Vagina (tissue), 2 donors: Measurements from ENCODE around the gene TNS3. TPM values are rescaled to one million over a fixed set of nuclear protein-coding genes. Genes with fewer than 3 reads are reported as not detected.

ENCODE experiments used
- DNase-seq, 2 donors: peaks; one replicate each; pipeline ENCODE4 v3.0.0-alpha.2; 2017; ENCODE audit errors: extremely low spot score in 2 of 2
- H3K27ac ChIP-seq: fragments of 200-600 bp; sonication (generic); one replicate; pipeline ENCODE4 v1.5.1; 2019
- H3K27me3 ChIP-seq: fragments of 200-600 bp; sonication (generic); one replicate; pipeline ENCODE4 v1.5.1; 2019
- H3K36me3 ChIP-seq, 2 donors: fragments of 200-600 bp; sonication (generic); one replicate each; pipeline ENCODE4 v1.5.1; 2017 to 2019
- H3K4me1 ChIP-seq: fragments of 200-600 bp; sonication (generic); one replicate; pipeline ENCODE4 v1.5.1; 2019
- H3K4me3 ChIP-seq, 2 donors: fragments of 200-600 bp; sonication (generic); 1 replicate in 1 of 2; 2 replicates in 1 of 2; pipeline ENCODE4 v1.5.1; 2016 to 2019
- H3K9me3 ChIP-seq: fragments of 200-600 bp; sonication (generic); one replicate; pipeline ENCODE4 v1.5.1; 2019
- POLR2A ChIP-seq, 2 donors: fragments of 450-650 bp; IDR thresholded peaks; one replicate each; pipeline ENCODE4 v1.6.1; 2017; ENCODE audit warnings: antibody characterized with exemption in 2 of 2, mild to moderate bottlenecking in 2 of 2, moderate library complexity in 2 of 2
- POLR2AphosphoS5 ChIP-seq, 2 donors: sonication (generic); formaldehyde crosslinking; IDR thresholded peaks; one replicate each; pipeline ENCODE4 v1.9.0; 2017; ENCODE audit warnings: antibody characterized with exemption in 2 of 2, mild to moderate bottlenecking in 2 of 2, low read depth in 1 of 2; ENCODE audit not compliant: insufficient read depth in 1 of 2
- intact Hi-C: fragments of 100-400 bp; cut with DNase I; formaldehyde crosslinking; loops from one replicate; pipeline ENCODE4 v1.15.1; 2023
- total RNA-seq: library from RNA; depleted of rRNA; stranded (reverse); fragments of >200 nt; gene quantifications from one replicate; pipeline ENCODE4 v1.2.3, GENCODE V29; 2016
- TF ChIP-seq, protein P1 (sequence below), 3 experiments: fragments of 450-650 bp in 2 of 3; fragments of 200-600 bp in 1 of 3; sonication (generic) in 1 of 3; IDR thresholded peaks; one replicate each; pipeline ENCODE4 v1.5.1; 2017 to 2019; ENCODE audit warnings: antibody characterized with exemption in 3 of 3, mild to moderate bottlenecking in 2 of 3, moderate library complexity in 2 of 3

TNS3 gene
- total RNA-seq, 1 donor from 2014 or later, result 36.8 TPM

- Histone ChIP-seq H3K4me3 (no peak overlapping the region), H3K27ac (no peak overlapping the region), H3K27me3 (no peaks in the 10 kb centered on the region), H3K9me3 (no peaks in the 10 kb centered on the region), H3K36me3 (no peaks in the 10 kb centered on the region), H3K4me1 (no peaks in the 10 kb centered on the region)
- no peak for DNase-seq
- intact Hi-C loops, result no loop called here
- TF ChIP-seq POLR2A (IDR thresholded peaks at IDR 0.05), result no peak
- TF ChIP-seq POLR2AphosphoS5 (IDR thresholded peaks at IDR 0.05; ENCODE audit: insufficient read depth in 1 of 2, low read depth in 1 of 2), result no peak
- TF ChIP-seq, protein P1, sequence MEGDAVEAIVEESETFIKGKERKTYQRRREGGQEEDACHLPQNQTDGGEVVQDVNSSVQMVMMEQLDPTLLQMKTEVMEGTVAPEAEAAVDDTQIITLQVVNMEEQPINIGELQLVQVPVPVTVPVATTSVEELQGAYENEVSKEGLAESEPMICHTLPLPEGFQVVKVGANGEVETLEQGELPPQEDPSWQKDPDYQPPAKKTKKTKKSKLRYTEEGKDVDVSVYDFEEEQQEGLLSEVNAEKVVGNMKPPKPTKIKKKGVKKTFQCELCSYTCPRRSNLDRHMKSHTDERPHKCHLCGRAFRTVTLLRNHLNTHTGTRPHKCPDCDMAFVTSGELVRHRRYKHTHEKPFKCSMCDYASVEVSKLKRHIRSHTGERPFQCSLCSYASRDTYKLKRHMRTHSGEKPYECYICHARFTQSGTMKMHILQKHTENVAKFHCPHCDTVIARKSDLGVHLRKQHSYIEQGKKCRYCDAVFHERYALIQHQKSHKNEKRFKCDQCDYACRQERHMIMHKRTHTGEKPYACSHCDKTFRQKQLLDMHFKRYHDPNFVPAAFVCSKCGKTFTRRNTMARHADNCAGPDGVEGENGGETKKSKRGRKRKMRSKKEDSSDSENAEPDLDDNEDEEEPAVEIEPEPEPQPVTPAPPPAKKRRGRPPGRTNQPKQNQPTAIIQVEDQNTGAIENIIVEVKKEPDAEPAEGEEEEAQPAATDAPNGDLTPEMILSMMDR (IDR thresholded peaks at IDR 0.05), result no peak
Observed at GRCh38 chr7:47343061-47343455, 238.9 kb downstream of the TNS3 start.

- H3K27me3 ChIP-seq, result no peaks in the 10 kb centered on the region
Observed at GRCh38 chr7:47342296-47343060, 239.4 kb downstream of the TNS3 start.

DNA sequence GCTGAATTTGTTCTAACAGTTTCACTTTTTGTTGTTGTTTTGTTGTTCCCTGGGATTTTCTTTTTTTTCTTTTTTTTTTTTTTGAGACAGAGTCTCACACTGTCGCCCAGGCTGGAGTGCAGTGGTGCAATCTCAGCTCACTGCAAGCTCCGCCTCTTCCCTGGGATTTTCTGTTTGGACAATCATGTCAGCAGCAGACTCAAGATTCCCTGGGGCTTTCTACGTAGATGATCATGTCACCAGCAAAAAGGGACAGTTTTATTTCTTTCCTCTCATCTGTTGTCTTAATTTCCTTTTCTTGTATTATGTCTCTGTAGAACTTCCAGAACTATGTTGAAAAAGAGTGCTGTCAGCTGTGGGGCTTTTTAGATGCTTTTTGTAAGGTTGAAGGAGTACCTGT is 241.4 kb downstream of the TNS3 start:
- H3K27me3 ChIP-seq, result no peaks in the 10 kb centered on the region
- no peak for DNase-seq
- TF ChIP-seq, protein P1 (IDR thresholded peaks at IDR 0.05), result no peak
- TF ChIP-seq POLR2AphosphoS5 (IDR thresholded peaks at IDR 0.05; ENCODE audit: insufficient read depth in 1 of 2, low read depth in 1 of 2) (no peak), POLR2A (IDR thresholded peaks at IDR 0.05) (no peak)
- no peak overlapping the region for H3K27ac ChIP-seq
- H3K4me3 ChIP-seq, result no peak overlapping the region
- no peaks in the 10 kb centered on the region for H3K9me3 ChIP-seq
- no peaks in the 10 kb centered on the region for H3K36me3 ChIP-seq
- peaks cover 16% of the 10 kb centered on the region for H3K4me1 ChIP-seq
- intact Hi-C loops, result no loop called here

More at GRCh38 chr7:47342296-47343060, 239.4 kb downstream of the TNS3 start:
- H3K27ac ChIP-seq, result no peak overlapping the region
- no peaks in the 10 kb centered on the region for H3K4me1 ChIP-seq
- intact Hi-C loops, result no loop called here
- H3K4me3 ChIP-seq, result no peak overlapping the region
- H3K9me3 ChIP-seq, result no peaks in the 10 kb centered on the region
- TF ChIP-seq, protein P1 (IDR thresholded peaks at IDR 0.05), result no peak
- no peak for TF ChIP-seq POLR2A (IDR thresholded peaks at IDR 0.05)
- H3K36me3 ChIP-seq, result no peaks in the 10 kb centered on the region
- no peak for DNase-seq

DNA sequence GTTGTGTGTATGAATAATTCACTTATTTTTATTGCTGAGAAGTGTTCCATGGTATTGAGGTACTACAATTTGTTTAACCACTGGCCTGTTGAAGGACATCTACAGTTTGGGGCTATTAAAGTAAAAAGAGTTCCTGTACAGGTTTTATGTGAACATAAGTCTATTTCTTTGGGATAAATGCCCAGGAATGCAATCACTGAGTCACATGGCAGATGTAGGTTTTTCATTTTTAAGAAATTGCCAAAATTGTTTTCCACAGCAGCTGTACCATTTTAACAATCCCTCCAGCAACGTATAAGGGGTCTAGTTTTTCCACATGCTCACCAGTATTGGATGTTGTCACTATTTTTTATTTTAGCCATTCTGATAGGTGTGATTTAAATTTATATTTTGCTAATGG is 243.9 kb downstream of the TNS3 start:
- Histone ChIP-seq H3K27ac (no peak overlapping the region), H3K4me3 (no peak overlapping the region), H3K9me3 (no peaks in the 10 kb centered on the region), H3K36me3 (no peaks in the 10 kb centered on the region), H3K4me1 (peaks cover 39% of the 10 kb centered on the region), H3K27me3 (no peaks in the 10 kb centered on the region)
- DNase-seq, result no peak
- TF ChIP-seq POLR2A (IDR thresholded peaks at IDR 0.05), result no peak
- no peak for TF ChIP-seq POLR2AphosphoS5 (IDR thresholded peaks at IDR 0.05; ENCODE audit: insufficient read depth in 1 of 2, low read depth in 1 of 2)
- intact Hi-C loops, result no loop called here

DNA sequence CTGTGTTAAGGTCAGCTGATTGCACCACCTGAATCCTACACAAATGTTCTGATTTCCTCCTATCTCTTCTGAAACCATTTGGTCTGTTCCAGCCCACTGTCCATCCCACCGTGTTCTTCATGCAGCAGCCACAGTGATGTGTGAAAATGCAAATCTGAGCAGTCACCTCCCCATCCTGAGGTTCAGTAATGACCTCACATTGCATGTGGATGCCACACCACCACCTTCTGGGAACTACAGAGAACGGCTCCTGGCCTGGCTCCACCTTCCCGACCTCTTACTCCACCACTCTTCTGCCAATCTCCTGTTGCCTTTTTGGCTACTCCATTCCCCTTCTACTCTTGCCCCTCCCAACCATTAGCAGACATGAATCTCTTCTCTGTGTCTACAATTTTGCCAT is 244.4 kb downstream of the TNS3 start:
- H3K27me3 ChIP-seq, result no peaks in the 10 kb centered on the region
- intact Hi-C loops, result no loop called here
- H3K9me3 ChIP-seq, result no peaks in the 10 kb centered on the region
- no peaks in the 10 kb centered on the region for H3K36me3 ChIP-seq
- TF ChIP-seq POLR2AphosphoS5 (IDR thresholded peaks at IDR 0.05; ENCODE audit: insufficient read depth in 1 of 2, low read depth in 1 of 2), result no peak
- TF ChIP-seq, protein P1 (IDR thresholded peaks at IDR 0.05), result no peak
- no peak for TF ChIP-seq POLR2A (IDR thresholded peaks at IDR 0.05)
- no peak for DNase-seq
- H3K27ac ChIP-seq, result no peak overlapping the region
- peaks cover 44% of the 10 kb centered on the region for H3K4me1 ChIP-seq
- H3K4me3 ChIP-seq, result no peak overlapping the region
